Neural cell (in vitro differentiated cells): ENCODE data around the gene PLP2.

Experiments
- EP300 ChIP-seq: fragments of 450-650 bp; conservative IDR thresholded peaks from 2 replicates; pipeline ENCODE4 v1.6.1; 2014; ENCODE audit warnings: antibody characterized with exemption, mild to moderate bottlenecking, moderate library complexity; ENCODE audit not compliant: poor library complexity, severe bottlenecking
- REST ChIP-seq: IDR thresholded peaks from 2 replicates; pipeline ENCODE4 v1.6.1; 2012; ENCODE audit warnings: borderline replicate concordance

DNA sequence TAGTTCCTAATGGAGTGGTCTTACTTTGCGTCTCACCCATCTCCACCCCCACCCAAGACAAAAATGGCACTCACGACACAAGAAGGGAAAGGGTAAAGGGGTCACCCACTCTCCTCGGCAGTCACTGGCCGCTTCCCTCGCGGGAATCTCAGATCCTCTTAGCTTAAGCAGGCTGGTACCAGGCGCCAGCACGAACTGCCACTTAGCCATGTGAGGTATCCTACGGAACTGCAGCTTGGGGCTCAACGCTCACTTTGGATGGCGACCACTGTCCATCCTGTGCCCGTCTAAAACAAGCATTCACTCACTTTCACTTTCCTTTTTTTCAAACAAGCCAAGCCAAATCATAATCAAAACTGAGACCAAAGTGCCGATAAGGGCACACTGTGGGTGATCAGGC, 23.8 kb upstream of the PLP2 start:
- TF ChIP-seq EP300 (no peak), REST (no peak)
